GM12878 (cell line): ENCODE data around the gene EMP2.

ENCODE experiments used
- CREB1 ChIP-seq: IDR thresholded peaks from 2 replicates; pipeline ENCODE4 v1.6.1; 2012; ENCODE audit warnings: low read depth, mild to moderate bottlenecking, inconsistent platforms
- E2F8 ChIP-seq: fragments of 450-650 bp; IDR thresholded peaks from 2 replicates; pipeline ENCODE4 v1.6.1; 2018; ENCODE audit warnings: mild to moderate bottlenecking, low read depth, moderate library complexity; ENCODE audit not compliant: partially characterized antibody
- FOXM1 ChIP-seq: IDR thresholded peaks from 2 replicates; pipeline ENCODE4 v1.6.1; 2012; ENCODE audit warnings: low read depth, mild to moderate bottlenecking, inconsistent platforms, low read length, moderate library complexity
- POLR2AphosphoS2 ChIP-seq: IDR thresholded peaks from 2 replicates; pipeline ENCODE4 v1.6.1; 2011; ENCODE audit warnings: low read depth, mild to moderate bottlenecking, low read length, improper control_type of control experiment, moderate library complexity
- RAD21 ChIP-seq: IDR thresholded peaks from 2 replicates; pipeline ENCODE4 v1.6.1; 2011; ENCODE audit warnings: mild to moderate bottlenecking, low read depth, low read length, moderate library complexity; ENCODE audit not compliant: insufficient read depth
- STAT1 ChIP-seq: fragments of 450-650 bp; conservative IDR thresholded peaks from 2 replicates; pipeline ENCODE4 v1.6.1; 2014; ENCODE audit warnings: antibody characterized with exemption, mild to moderate bottlenecking
- SUZ12 ChIP-seq: fragments of 200-600 bp; sonication (generic); IDR thresholded peaks from one replicate; pipeline ENCODE4 v1.6.1; 2018; ENCODE audit warnings: antibody characterized with exemption, mild to moderate bottlenecking; ENCODE audit not compliant: unreplicated experiment
- TCF3 ChIP-seq: IDR thresholded peaks from 2 replicates; pipeline ENCODE4 v1.6.1; 2012; ENCODE audit warnings: low read depth, mild to moderate bottlenecking, low read length, borderline replicate concordance; ENCODE audit not compliant: insufficient read depth

- TF ChIP-seq E2F8 = no peak
- TF ChIP-seq CREB1 = no peak
- no peak for TF ChIP-seq POLR2AphosphoS2
- no peak for TF ChIP-seq STAT1
- TF ChIP-seq TCF3 = no peak
- no peak for TF ChIP-seq RAD21
- no peak for TF ChIP-seq SUZ12
- TF ChIP-seq FOXM1 = no peak
These were observed 85.4 kb downstream of the EMP2 start for GRCh38 chr16:10495031-10495345.
